GM06990 (cell line): ENCODE measurements around the gene ZNF324.

Source experiments
- DNase-seq: peaks from one replicate; pipeline ENCODE4 v3.0.0-alpha.2; 2011; ENCODE audit not compliant: insufficient read length; ENCODE audit errors: extremely low read depth
- H3K27me3 ChIP-seq: replicated peaks from 2 replicates; pipeline ENCODE4 v1.6.0; 2011; ENCODE audit warnings: low read length; ENCODE audit not compliant: control insufficient read depth, insufficient read depth
- H3K36me3 ChIP-seq: 2 replicates; pipeline ENCODE4 v1.5.1; 2011; ENCODE audit warnings: low read length; ENCODE audit not compliant: control insufficient read depth, insufficient read depth
- H3K4me3 ChIP-seq: replicated peaks from 2 replicates; pipeline ENCODE4 v1.5.1; 2011; ENCODE audit warnings: low read depth, mild to moderate bottlenecking, control low read depth, low read length
- CTCF ChIP-seq: IDR thresholded peaks from 2 replicates; pipeline ENCODE4 v1.5.1; 2011; ENCODE audit warnings: low read length, control low read depth, mild to moderate bottlenecking, inconsistent platforms; ENCODE audit not compliant: insufficient read depth, poor library complexity, severe bottlenecking

ZNF324 gene

GRCh38 chr19:58455306-58455705 lies 11.6 kb upstream of the ZNF324 start:
- Histone ChIP-seq H3K27me3 (no peaks in the 10 kb centered on the region), H3K4me3 (no peak overlapping the region), H3K36me3 (peaks cover 17% of the 10 kb centered on the region)
- no peak for TF ChIP-seq CTCF
- DNase-seq: no peak

GRCh38 chr19:58456111-58456510 lies 10.8 kb upstream of the ZNF324 start:
- peaks cover 17% of the 10 kb centered on the region for H3K36me3 ChIP-seq
- no peak for TF ChIP-seq CTCF
- H3K27me3 ChIP-seq: no peaks in the 10 kb centered on the region
- no peak overlapping the region for H3K4me3 ChIP-seq
- no peak for DNase-seq

GRCh38 chr19:58460039-58460438 lies 6.8 kb upstream of the ZNF324 start:
- Histone ChIP-seq H3K4me3 (no peak overlapping the region), H3K27me3 (no peaks in the 10 kb centered on the region), H3K36me3 (peaks cover 12% of the 10 kb centered on the region)
- TF ChIP-seq CTCF: no peak
- no peak for DNase-seq

GRCh38 chr19:58466089-58466759 lies 656 bp upstream of the ZNF324 start:
- TF ChIP-seq CTCF: no peak
- no peak for DNase-seq
- H3K36me3 ChIP-seq: peaks cover 5% of the 10 kb centered on the region
- H3K27me3 ChIP-seq: no peaks in the 10 kb centered on the region
- peak overlapping the region; percentile 56 for H3K4me3 ChIP-seq

- TF ChIP-seq CTCF: no peak
- H3K27me3 ChIP-seq: no peaks in the 10 kb centered on the region
- peaks cover 13% of the 10 kb centered on the region for H3K36me3 ChIP-seq
- H3K4me3 ChIP-seq: peak overlapping the region; percentile 50
- DNase-seq: no peak
Observed at GRCh38 chr19:58468216-58468839, 1.4 kb downstream of the ZNF324 start.
